Naive thymus-derived CD4-positive, alpha-beta T cell (primary cell): ENCODE measurements around the gene LRRC75B. TPM values are rescaled to one million over a fixed set of nuclear protein-coding genes. Genes with fewer than 3 reads are reported as not detected.
"Not testable (repeated sequence)": the region's sequence is repeated elsewhere in the genome, so short reads cannot be mapped to it uniquely, and the experiment has no call there.

Source experiments
- ATAC-seq: fragments of 150-1000 bp; cut with Tn5 transposase; 2 replicates; pipeline ENCODE4 v1.10.0; 2021; ENCODE audit warnings: mild to moderate bottlenecking, moderate library complexity
- CTCF ChIA-PET: fragments of 350-600 bp; sonication (Branson Sonifier 250); formaldehyde crosslinking; loops from one replicate; lab custom pipeline; 2021; ENCODE audit warnings: antibody characterized with exemption; lab: Charles Lee
- POLR2A ChIA-PET: fragments of 350-600 bp; sonication (Branson Sonifier 250); formaldehyde crosslinking; loops from one replicate; lab custom pipeline; 2021; ENCODE audit warnings: antibody characterized with exemption, inconsistent platforms; lab: Charles Lee
- DNase-seq, 9 donors: peaks; one replicate each; pipeline versions ENCODE4 v3.0.0 to v3.0.0-alpha.2; 2020 to 2022; ENCODE audit warnings: mixed read lengths in 1 of 9
- H3K27ac ChIP-seq: one replicate; pipeline ENCODE4 v1.7.0; 2013; ENCODE audit warnings: mild to moderate bottlenecking, low read depth, low read length, moderate library complexity
- H3K27me3 ChIP-seq, 2 donors: one replicate each; pipeline ENCODE4 v1.7.0; 2013; ENCODE audit warnings: low read length in 2 of 2, mild to moderate bottlenecking in 2 of 2, moderate library complexity in 2 of 2; ENCODE audit not compliant: control insufficient read depth in 2 of 2, insufficient read depth in 2 of 2
- H3K36me3 ChIP-seq, 3 experiments: 1 replicate in 2 of 3; 2 replicates in 1 of 3; pipeline ENCODE4 v1.7.0; 2013; ENCODE audit warnings: low read length in 3 of 3, mild to moderate bottlenecking in 3 of 3, moderate library complexity in 1 of 3; ENCODE audit not compliant: insufficient read depth in 3 of 3, control insufficient read depth in 2 of 3
- H3K4me1 ChIP-seq, 2 donors: one replicate each; pipeline ENCODE4 v1.7.0; 2013; ENCODE audit warnings: low read length in 2 of 2, mild to moderate bottlenecking in 2 of 2, moderate library complexity in 1 of 2; ENCODE audit not compliant: control insufficient read depth in 2 of 2, insufficient read depth in 2 of 2
- H3K4me3 ChIP-seq: 2 replicates; pipeline ENCODE4 v1.7.0; 2013; ENCODE audit warnings: mild to moderate bottlenecking, low read length
- H3K9me3 ChIP-seq, 3 experiments: 1 replicate in 2 of 3; 2 replicates in 1 of 3; pipeline ENCODE4 v1.7.0; 2013; ENCODE audit warnings: low read length in 3 of 3; ENCODE audit not compliant: control insufficient read depth in 2 of 3
- H3K27ac Mint-ChIP-seq, 9 donors: one replicate each; pipeline ENCODE4 v1.8.0; 2020 to 2022; ENCODE audit warnings: mixed read lengths in 9 of 9, mild to moderate bottlenecking in 8 of 9, moderate library complexity in 5 of 9, inconsistent platforms in 2 of 9
- H3K27me3 Mint-ChIP-seq, 5 donors: one replicate each; pipeline ENCODE4 v1.8.0; 2021 to 2022; ENCODE audit warnings: mixed read lengths in 5 of 5, mild to moderate bottlenecking in 1 of 5
- H3K36me3 Mint-ChIP-seq, 5 donors: one replicate each; pipeline ENCODE4 v1.8.0; 2020 to 2022; ENCODE audit warnings: mixed read lengths in 5 of 5, mild to moderate bottlenecking in 3 of 5, inconsistent platforms in 1 of 5
- H3K4me1 Mint-ChIP-seq, 7 donors: one replicate each; pipeline ENCODE4 v1.8.0; 2020 to 2022; ENCODE audit warnings: mixed read lengths in 7 of 7, mild to moderate bottlenecking in 3 of 7, inconsistent platforms in 1 of 7
- H3K4me3 Mint-ChIP-seq, 10 donors: one replicate each; pipeline ENCODE4 v1.8.0; 2020 to 2022; ENCODE audit warnings: mild to moderate bottlenecking in 10 of 10, mixed read lengths in 10 of 10, moderate library complexity in 6 of 10, inconsistent platforms in 2 of 10
- H3K9me3 Mint-ChIP-seq, 11 donors: one replicate each; pipeline ENCODE4 v1.8.0; 2020 to 2022; ENCODE audit warnings: mixed read lengths in 11 of 11, mild to moderate bottlenecking in 4 of 11, inconsistent platforms in 1 of 11, moderate library complexity in 1 of 11
- intact Hi-C, 2 donors: fragments of 100-400 bp; cut with micrococcal nuclease; formaldehyde crosslinking; loops; one replicate each; pipeline ENCODE4 v1.15.1; 2023
- polyA plus RNA-seq, 2 donors: library from polyadenylated mRNA; unstranded; fragments of 300-500 nt; fragmentation: Illumina TruSeq; gene quantifications; one replicate each; pipeline ENCODE4 v1.2.3, GENCODE V29; 2021
- total RNA-seq, 6 experiments: library from RNA in 5 of 6; stranded (reverse) in 5 of 6; gene quantifications; 1 replicate in 5 of 6; 2 replicates in 1 of 6; pipeline ENCODE4 v1.2.3 and lab custom pipeline; 2021 to 2026

The LRRC75B gene
- total and polyA plus RNA-seq, 7 experiments from 2014 or later, result 2.4 to 2.5 TPM; not detected in 5

DNA sequence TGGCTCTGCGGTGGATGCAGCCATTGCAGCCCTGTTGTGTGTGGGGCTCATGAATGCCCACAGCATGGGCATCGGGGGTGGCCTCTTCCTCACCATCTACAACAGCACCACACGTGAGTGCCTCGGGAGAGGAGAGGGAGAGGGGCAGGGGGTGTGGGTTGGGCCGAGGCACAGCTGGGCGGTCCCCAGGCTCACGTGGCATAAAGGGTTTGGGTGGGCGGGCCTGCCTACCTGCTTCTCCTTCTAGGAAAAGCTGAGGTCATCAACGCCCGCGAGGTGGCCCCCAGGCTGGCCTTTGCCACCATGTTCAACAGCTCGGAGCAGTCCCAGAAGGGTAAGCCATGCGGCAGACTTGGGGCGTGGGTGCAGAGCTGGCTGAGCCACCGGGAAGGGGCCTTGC is 21.9 kb upstream of the LRRC75B start:
- ATAC-seq, H3K27me3 ChIP-seq, DNase-seq, H3K27ac ChIP-seq, H3K36me3 ChIP-seq, H3K9me3 ChIP-seq, H3K27ac Mint-ChIP-seq, intact Hi-C loops, H3K4me3 Mint-ChIP-seq, H3K9me3 Mint-ChIP-seq, H3K4me1 Mint-ChIP-seq, H3K4me1 ChIP-seq, H3K27me3 Mint-ChIP-seq, H3K36me3 Mint-ChIP-seq, H3K4me3 ChIP-seq, POLR2A ChIA-PET, CTCF ChIA-PET: not testable (repeated sequence)

DNA sequence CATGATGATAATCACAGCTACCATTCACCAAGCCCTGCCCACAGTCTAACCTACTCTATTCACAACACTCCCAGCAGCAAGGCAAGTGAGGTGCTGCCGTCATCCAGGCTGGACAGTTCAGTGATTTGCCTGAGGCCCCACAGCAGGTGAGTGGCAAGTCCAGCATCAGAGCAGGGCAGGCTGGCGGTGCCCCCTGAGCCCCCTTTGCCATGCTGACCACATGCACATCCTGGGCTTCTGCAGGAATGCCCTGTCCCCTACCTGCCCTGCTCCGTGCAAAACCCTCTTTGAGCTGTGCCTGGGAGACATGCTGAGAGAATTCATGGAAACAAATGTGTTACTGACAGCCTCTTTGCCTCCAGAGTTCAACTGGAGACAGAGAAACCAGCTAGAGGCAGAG is 17.0 kb upstream of the LRRC75B start:
- H3K27me3 ChIP-seq, H3K27ac ChIP-seq, H3K4me3 Mint-ChIP-seq, H3K36me3 ChIP-seq, H3K36me3 Mint-ChIP-seq, CTCF ChIA-PET, H3K27ac Mint-ChIP-seq, H3K27me3 Mint-ChIP-seq, ATAC-seq, POLR2A ChIA-PET, H3K9me3 Mint-ChIP-seq, H3K4me1 ChIP-seq, H3K9me3 ChIP-seq, DNase-seq, H3K4me3 ChIP-seq: not testable (repeated sequence)
- H3K4me1 Mint-ChIP-seq, result peaks cover 0 to 16% (median 4%) of the 10 kb centered on the region in 7 donors
- intact Hi-C loops, result loop anchor here (10.0 kb wide), 3 partner anchors 55 to 935 kb away; partner anchors contain the start of genes GUCD1 (in 1 of the 2) and SNRPD3 (in 1 of the 2)

DNA sequence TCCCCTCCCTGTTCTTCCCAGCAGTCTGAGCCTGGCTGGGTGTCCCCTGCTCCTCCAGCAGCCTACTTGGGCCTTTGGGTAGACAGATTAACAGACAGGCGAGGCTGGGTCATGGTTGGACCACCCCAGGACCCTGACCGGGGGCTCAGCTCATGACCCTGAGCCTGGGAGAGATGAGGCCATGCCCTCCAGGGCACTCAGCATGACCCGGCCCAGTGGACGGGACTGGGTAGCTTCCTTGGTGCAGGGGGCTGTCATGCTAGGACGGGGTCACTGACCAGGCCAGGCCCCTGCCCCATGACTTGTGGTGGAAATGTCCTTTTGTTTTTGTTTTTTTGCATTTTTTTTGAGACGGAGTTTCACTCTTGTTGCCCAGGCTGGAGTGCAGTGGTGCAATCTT is 15.5 kb upstream of the LRRC75B start:
- POLR2A ChIA-PET, H3K4me3 ChIP-seq, H3K27me3 Mint-ChIP-seq, DNase-seq, CTCF ChIA-PET, ATAC-seq, H3K36me3 ChIP-seq, H3K27ac ChIP-seq, H3K9me3 ChIP-seq, H3K27me3 ChIP-seq, H3K9me3 Mint-ChIP-seq, H3K36me3 Mint-ChIP-seq, H3K4me1 ChIP-seq: not testable (repeated sequence)
- Mint-ChIP-seq H3K4me1 (peaks cover 12 to 27% (median 17%) of the 10 kb centered on the region in 7 donors), H3K27ac (peak overlapping the region in 1 of 9 donors; percentile 100), H3K4me3 (peak overlapping the region in 2 of 10 donors; percentile 81 to 96)
- intact Hi-C loops, result loop anchor here (10.0 kb wide), 3 partner anchors 54 to 934 kb away; partner anchors contain the start of genes GUCD1 (in 1 of the 2) and SNRPD3 (in 1 of the 2)

DNA sequence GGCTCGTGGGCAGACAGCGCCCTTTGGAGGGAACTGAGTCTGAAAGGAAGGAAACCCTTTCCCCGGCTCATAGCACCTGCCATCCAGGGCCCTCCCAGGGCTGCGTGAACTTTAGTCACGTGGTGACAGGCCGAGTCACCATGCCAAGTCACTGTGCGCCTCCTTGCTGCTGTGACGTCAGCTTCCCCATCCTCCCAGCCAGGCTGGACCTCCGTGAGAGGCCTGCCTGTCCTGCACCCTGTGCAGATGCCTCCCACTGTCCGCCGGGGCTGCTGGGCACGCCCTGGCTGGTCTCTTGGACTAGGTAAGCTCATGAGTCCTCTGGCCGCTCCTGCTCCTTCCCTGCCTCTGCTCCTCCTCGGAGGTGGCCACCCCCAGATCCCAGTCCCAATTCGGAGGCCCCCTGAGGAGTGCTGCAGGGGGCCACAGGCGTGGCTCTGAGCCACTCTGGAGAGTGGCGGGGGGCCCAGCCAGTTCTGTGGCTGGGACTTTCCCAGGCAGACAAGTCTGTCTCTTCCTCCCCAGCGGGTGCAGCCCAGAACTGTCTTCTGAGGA is 14.6 kb upstream of the LRRC75B start:
- Mint-ChIP-seq H3K4me1 (peaks cover 14 to 31% (median 19%) of the 10 kb centered on the region in 7 donors), H3K4me3 (peak overlapping the region in 6 of 10 donors; percentile 23 to 96 (median 72)), H3K27ac (peak overlapping the region in 5 of 9 donors; percentile 64 to 100 (median 84))
- ATAC-seq (peak; percentile 88), DNase-seq (peak in 2 of 9 donors; percentile 28 to 59)
- intact Hi-C loops, result loop anchor here (10.0 kb wide), 3 partner anchors 53 to 933 kb away; partner anchors contain the start of genes GUCD1 (in 1 of the 2) and SNRPD3 (in 1 of the 2)
- H3K36me3 Mint-ChIP-seq, H3K27me3 ChIP-seq, H3K9me3 ChIP-seq, H3K4me1 ChIP-seq, H3K9me3 Mint-ChIP-seq, CTCF ChIA-PET, H3K27me3 Mint-ChIP-seq, H3K36me3 ChIP-seq, POLR2A ChIA-PET, H3K4me3 ChIP-seq: not testable (repeated sequence)
- peak overlapping the region; percentile 33 for H3K27ac ChIP-seq

DNA sequence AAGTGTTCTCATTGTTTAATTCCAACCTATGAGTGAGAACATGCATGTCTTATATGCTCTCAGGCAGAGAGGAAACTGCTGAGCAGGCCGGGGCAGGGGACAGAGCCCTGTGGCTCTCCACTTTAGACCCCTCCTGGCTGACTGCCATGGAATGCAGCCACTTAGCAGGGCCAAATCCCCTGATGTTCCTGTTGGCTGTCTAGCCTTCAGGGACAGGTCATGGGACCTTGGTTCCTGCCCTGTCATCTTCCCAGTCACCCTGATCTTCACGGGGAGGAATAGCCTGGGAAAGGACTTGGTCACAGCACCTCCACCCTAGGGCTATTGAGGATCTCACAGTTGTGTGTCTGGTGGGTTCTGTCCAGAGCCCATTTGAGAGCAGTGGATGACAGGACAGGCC is 13.5 kb upstream of the LRRC75B start:
- H3K4me1 ChIP-seq, H3K9me3 ChIP-seq, H3K9me3 Mint-ChIP-seq, H3K36me3 Mint-ChIP-seq, H3K27me3 Mint-ChIP-seq, H3K36me3 ChIP-seq, H3K4me3 ChIP-seq, DNase-seq, H3K27ac ChIP-seq, POLR2A ChIA-PET, H3K27me3 ChIP-seq, CTCF ChIA-PET, ATAC-seq: not testable (repeated sequence)
- peak overlapping the region in 1 of 10 donors; percentile 30 for H3K4me3 Mint-ChIP-seq
- H3K4me1 Mint-ChIP-seq, result peaks cover 18 to 41% (median 22%) of the 10 kb centered on the region in 7 donors
- intact Hi-C loops, result loop anchor here (10.0 kb wide), 3 partner anchors 52 to 932 kb away; partner anchors contain the start of genes GUCD1 (in 1 of the 2) and SNRPD3 (in 1 of the 2)
- peak overlapping the region in 1 of 9 donors; percentile 73 for H3K27ac Mint-ChIP-seq

DNA sequence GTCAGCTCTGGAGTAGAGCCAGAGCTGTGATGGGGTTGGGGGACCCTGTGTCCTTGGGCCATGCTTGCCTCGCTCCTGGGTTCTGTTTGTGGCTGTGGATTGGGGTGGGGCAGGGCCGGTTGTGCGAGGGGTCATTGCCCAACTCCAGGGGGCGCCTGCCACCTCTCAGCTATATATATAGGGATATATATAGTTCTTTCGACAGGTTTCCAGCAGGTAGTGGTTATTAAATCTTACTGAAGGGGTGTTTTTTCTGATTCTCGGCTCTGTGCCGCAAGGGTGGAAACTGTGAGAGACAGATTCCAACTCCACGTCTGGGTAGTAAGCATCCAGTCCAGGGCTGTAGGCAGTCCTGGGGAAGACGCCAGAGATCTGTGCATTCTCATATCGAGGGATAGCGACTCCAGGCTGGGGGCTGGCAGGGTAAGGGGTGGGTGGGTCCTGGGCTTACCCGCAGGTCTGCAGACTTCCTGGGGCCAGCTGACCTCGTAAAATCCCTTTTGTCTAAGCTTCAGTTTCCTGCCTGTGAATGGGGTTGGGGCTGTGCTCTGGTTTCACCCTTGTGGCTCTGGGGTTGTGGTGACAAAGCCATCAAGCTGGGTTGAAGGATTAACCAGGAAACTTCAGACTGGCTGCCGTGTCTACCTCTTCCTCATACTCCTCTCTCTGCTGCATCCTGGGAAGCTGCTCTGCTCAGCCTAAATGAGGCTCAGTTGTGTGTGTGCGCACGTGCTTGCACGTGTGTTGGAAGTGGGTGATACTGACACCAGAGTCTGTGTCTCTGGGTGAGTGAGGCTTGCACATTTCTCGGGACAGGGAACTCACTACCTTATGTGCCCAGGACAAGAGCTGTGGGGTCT is 11.1 kb upstream of the LRRC75B start:
- peaks cover 18 to 50% (median 23%) of the 10 kb centered on the region in 7 donors for H3K4me1 Mint-ChIP-seq
- H3K36me3 ChIP-seq, H3K27ac ChIP-seq, H3K4me3 ChIP-seq, H3K36me3 Mint-ChIP-seq, H3K4me1 ChIP-seq, H3K27me3 Mint-ChIP-seq, POLR2A ChIA-PET, H3K9me3 Mint-ChIP-seq, H3K9me3 ChIP-seq, H3K27me3 ChIP-seq, CTCF ChIA-PET: not testable (repeated sequence)
- ATAC-seq, result peak; percentile 43
- peak in 1 of 9 donors; percentile 15 for DNase-seq
- H3K4me3 Mint-ChIP-seq, result peak overlapping the region; percentile 38 to 73 (median 56)
- H3K27ac Mint-ChIP-seq, result peak overlapping the region; percentile 8 to 87 (median 53)
- intact Hi-C loops, result loop anchor here (10.0 kb wide), 3 partner anchors 49 to 929 kb away; partner anchors contain the start of genes GUCD1 (in 1 of the 2) and SNRPD3 (in 1 of the 2)
